ENCODE results near the gene HOXA3. TPM values are rescaled to one million over a fixed set of nuclear protein-coding genes. Genes with fewer than 3 reads are reported as not detected.

HOXA3 gene
- not detected in 2 replicates for polyA plus RNA-seq

DNA sequence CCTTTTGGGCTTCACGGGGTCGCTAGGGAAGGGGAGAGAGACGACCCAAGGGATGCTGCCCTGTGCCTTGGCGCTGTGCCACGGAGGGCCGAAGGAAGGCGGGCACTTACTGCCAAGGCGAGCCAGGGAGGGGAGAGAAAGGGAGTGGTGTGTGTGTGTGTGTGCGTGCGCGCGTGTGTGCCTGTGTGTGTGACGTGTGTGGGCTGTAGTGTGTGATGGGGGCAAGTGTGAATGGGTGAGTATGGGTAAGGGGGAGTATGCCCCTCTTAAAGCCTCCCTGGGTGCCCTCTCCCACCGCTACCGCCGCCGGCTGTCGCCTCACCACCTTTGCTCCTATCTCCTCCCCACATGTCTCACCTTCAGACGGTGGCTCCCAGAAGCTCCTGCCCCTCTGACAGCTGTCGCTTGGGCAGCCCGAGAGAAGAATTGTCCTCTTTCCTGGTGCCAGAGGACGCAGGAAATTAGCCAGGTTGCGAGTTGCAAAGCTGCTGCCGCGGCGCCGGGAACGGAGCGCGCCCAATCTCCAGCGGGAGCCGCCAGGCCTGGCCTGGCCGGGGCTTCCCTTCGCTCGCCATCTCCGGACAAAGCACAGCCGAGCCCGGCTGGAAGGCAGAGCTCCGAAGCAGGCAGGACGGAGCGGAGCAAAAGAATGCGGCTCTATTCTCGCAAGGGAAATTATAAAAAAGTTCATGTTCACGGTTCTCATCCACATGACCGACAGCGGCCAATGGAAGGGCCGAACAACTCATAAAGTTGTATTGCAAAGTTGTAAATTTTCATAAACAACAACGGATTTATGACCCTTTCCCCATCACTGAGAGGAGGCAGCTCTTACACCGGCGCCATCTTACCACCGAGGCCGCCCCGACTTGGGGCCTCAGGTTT, at the start of gene HOXA3:
Gene HOXA3 (minus strand): TSS at position 653 of the 885 bp plus-strand sequence. CDS start 41,943 bp downstream, outside the sequence.

GRCh38 chr7:27199849-27200760, 47.7 kb upstream of the HOXA3 start, which contains the start of gene HOXA13:
Gene HOXA13 (minus strand): TSS chr7:27200091. CDS start chr7:27200077, 14 bp downstream.

GRCh38 chr7:27185013-27185853, 32.9 kb upstream of the HOXA3 start, which contains the start of gene HOXA11:
Gene HOXA11 (minus strand): TSS chr7:27185232. CDS start chr7:27185144, 88 bp downstream.

DNA sequence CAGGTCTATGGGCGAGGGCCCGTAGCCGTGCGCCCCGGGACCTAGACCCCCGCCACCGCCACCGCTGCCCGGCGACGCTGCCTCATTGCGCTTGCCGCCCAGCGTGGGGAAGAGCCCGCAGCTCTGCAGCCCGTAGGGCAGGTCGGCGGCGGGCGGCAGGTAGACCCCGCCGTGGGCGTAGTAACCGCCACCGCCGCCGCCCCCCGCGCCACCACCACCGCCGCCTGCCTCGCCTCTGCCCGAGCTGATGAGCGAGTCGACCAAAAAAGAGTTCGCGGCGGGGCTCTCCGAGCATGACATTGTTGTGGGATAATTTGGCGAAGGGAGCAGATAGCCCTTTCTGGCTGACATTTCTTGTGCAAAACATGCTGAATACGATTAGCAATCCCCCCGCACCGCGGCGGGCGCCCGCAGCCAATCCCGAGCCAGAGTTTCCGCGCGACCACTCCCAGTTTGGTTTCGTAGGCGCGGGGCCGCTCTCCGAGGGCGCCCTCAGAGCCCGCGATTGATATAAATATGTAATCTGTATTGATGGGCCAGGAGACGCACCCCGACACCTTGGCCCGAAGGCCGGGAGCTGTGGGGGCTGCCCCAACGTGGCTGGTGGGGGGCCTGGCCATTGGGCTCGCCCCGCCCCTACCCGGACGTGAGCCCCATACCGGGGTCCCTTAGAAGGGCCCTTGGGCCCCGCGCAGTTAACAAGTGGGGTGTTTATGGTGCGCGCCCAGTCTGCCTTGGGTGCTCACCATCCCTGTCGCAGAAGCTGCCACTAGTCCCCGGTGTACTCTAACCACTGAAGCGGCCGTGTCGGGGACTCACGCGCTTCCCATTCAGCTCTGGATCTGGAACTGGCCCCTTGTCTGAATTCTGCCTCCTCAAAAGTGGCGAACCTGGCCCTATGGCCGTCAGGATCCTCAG, 21.8 kb upstream of the HOXA3 start, which contains the start of gene HOXA10:
Gene HOXA10 (minus strand): TSS at position 365 of the 918 bp plus-strand sequence. CDS start 14 bp downstream, at position 351.

GRCh38 chr7:27165089-27165995, 13.0 kb upstream of the HOXA3 start, which contains the start of gene HOXA9:
Gene HOXA9 (minus strand): TSS chr7:27165537. CDS start chr7:27165457, 80 bp downstream.

GRCh38 chr7:27156508-27156898, 4.1 kb upstream of the HOXA3 start, which contains the start of gene HOXA7:
Gene HOXA7 (minus strand): TSS chr7:27156675. CDS start chr7:27156545, 130 bp downstream.

GRCh38 chr7:27147199-27148030, 5.0 kb downstream of the HOXA3 start, which contains the start of gene HOXA6:
Gene HOXA6 (minus strand): TSS chr7:27147774. CDS start chr7:27147749, 25 bp downstream.

GRCh38 chr7:27143023-27143949, 9.1 kb downstream of the HOXA3 start, which contains the start of gene HOXA5:
Gene HOXA5 (minus strand): TSS chr7:27143681. CDS start chr7:27143607, 74 bp downstream.

DNA sequence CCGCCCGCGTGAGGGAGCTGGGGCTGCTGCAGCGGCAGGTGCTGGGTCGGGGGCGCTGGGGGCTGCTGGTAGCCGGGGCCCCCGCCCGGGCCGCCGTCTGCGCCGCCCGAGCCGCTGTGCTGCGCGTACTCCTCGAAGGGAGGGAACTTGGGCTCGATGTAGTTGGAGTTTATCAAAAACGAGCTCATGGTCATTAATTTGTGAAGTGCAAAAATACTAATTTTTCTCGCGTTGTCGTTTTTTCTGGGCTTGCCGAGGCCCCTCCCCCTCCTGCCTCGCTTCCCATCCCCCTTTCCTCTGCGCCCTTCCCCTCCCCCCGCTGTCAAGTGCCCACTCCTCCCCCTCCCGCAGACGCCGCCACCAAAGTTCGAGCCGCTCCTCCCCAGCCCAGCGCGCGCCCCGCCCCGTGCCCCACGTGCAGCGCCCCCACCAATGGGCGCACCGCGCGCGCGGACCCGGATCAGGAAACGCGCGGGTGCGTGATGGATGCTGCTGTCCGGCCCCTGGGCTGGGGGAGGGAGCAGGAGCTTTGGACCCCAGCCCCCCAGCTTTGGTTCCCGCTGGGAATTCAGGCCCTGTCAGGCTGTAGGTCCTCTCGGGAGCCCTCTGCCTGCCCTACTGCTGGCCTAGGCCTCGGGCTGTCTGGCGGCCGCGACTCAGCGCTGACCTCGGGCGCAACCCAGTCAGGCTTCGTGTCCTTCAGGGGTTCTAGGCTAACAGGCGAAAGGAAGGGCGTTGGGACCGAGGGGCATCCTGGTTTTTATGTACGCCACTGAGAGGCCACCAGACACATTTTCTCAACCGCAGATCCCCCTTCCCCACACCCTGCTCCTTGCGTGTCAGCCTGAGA, 21.6 kb downstream of the HOXA3 start, which contains the start of gene HOXA4:
Gene HOXA4 (minus strand): TSS at position 218 of the 850 bp plus-strand sequence. CDS start 24 bp downstream, at position 194.

GRCh38 chr7:27102581-27103442, 49.6 kb downstream of the HOXA3 start, which contains the start of gene HOXA2:
Gene HOXA2 (minus strand): TSS chr7:27102683. CDS start chr7:27102500, 183 bp downstream.

GRCh38 chr7:27095897-27096767, 56.3 kb downstream of the HOXA3 start, which contains the start of gene HOXA1:
Gene HOXA1 (minus strand): TSS chr7:27096000. CDS start chr7:27095912, 88 bp downstream.

